ENCODE data around the gene KDM5A.

The KDM5A gene

DNA sequence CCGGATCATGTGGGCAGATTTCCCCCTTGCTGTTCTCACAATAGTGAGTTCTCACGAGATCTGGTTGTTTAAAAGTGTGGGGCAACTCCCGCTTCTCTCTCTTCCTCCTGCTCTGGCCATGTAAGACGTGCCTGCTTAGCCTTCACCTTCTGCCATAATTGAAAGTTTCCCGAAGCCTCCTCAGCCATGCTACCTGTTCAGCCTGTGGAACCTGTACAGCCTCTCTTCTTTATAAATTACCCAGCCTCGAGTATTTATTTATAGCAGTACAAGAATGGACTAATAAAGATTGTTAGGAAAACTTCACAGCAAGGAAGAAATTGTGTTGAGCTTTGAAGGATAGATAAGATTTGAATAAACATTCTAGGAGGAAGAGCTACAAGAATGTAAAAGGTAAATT lies 52.1 kb downstream of the KDM5A start:
- Mint-ChIP-seq H3K4me1 (no peaks in the 10 kb centered on the region), H3K27ac (no peak overlapping the region), H3K4me3 (no peak overlapping the region), H3K27me3 (ENCODE audit: low read depth, poor library complexity) (no peaks in the 10 kb centered on the region), H3K9me3 (peaks cover 9% of the 10 kb centered on the region), H3K36me3 (ENCODE audit: low read depth) (peaks cover 84% of the 10 kb centered on the region)
- no peak for TF ChIP-seq CTCF (IDR thresholded peaks at IDR 0.05)
- no peak for DNase-seq

DNA sequence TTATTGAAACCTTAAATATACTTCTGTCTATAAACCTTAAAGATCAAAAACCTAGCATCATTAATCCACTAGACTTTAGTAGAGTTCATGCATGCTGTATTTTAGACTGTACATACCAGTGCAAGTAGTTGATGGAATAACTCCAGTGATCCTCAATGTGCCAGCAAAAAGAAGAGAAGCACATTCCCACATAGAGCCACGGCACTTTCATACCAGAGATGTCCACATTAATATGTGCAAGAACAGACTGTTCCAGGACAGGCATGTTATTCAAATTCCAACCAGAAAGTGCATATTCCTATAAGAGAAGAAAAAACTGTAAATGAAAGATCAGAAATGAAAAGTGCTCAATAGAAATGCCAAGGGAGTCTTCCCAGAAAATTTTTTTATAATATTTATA lies 55.0 kb downstream of the KDM5A start:
- no peak overlapping the region for H3K27ac Mint-ChIP-seq

GRCh38 chr12:332581-333205 lies 56.4 kb downstream of the KDM5A start:
- Mint-ChIP-seq H3K36me3 (ENCODE audit: low read depth) (peaks cover 72% of the 10 kb centered on the region), H3K27me3 (ENCODE audit: low read depth, poor library complexity) (no peaks in the 10 kb centered on the region), H3K4me1 (no peaks in the 10 kb centered on the region), H3K27ac (no peak overlapping the region), H3K4me3 (no peak overlapping the region), H3K9me3 (no peaks in the 10 kb centered on the region)
- no peak for DNase-seq
- TF ChIP-seq CTCF (IDR thresholded peaks at IDR 0.05) = no peak

More for the DNA sequence above, 55.0 kb downstream of the KDM5A start:
- H3K4me1 Mint-ChIP-seq = no peaks in the 10 kb centered on the region
- no peak overlapping the region for H3K4me3 Mint-ChIP-seq
- H3K9me3 Mint-ChIP-seq = no peaks in the 10 kb centered on the region
- peaks cover 72% of the 10 kb centered on the region for H3K36me3 Mint-ChIP-seq (ENCODE audit: low read depth)
- no peaks in the 10 kb centered on the region for H3K27me3 Mint-ChIP-seq (ENCODE audit: low read depth, poor library complexity)
- no peak for TF ChIP-seq CTCF (IDR thresholded peaks at IDR 0.05)
- no peak for DNase-seq

DNA sequence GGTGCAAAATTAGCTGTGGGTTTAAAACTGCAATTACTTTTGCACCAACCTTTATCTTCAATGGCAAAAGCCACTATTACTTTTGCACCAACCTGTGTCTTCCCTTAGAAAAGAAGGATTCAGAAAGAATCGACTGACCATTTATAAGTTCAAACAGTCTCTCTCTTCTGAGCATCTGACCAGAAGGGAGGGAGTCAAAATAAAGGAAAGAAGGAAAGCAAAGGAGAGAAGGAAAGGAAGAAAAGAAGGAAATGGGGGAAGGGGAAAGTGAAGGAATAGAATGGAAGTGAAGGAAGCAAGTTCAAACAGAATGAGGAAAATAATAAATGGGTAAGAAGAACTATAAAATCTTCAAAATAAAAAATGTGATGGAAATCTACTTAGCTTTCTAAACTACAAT lies 57.8 kb downstream of the KDM5A start:
- TF ChIP-seq CTCF (IDR thresholded peaks at IDR 0.05) = no peak
- H3K36me3 Mint-ChIP-seq (ENCODE audit: low read depth) = peaks cover 74% of the 10 kb centered on the region
- DNase-seq = no peak
- H3K9me3 Mint-ChIP-seq = no peaks in the 10 kb centered on the region
- H3K4me3 Mint-ChIP-seq = no peak overlapping the region
- H3K4me1 Mint-ChIP-seq = no peaks in the 10 kb centered on the region
- peak overlapping the region; percentile 34 for H3K27ac Mint-ChIP-seq
- no peaks in the 10 kb centered on the region for H3K27me3 Mint-ChIP-seq (ENCODE audit: low read depth, poor library complexity)

GRCh38 chr12:325906-326305 lies 63.2 kb downstream of the KDM5A start:
- no peaks in the 10 kb centered on the region for H3K9me3 Mint-ChIP-seq
- no peak for TF ChIP-seq CTCF (IDR thresholded peaks at IDR 0.05)
- peaks cover 70% of the 10 kb centered on the region for H3K36me3 Mint-ChIP-seq (ENCODE audit: low read depth)
- no peaks in the 10 kb centered on the region for H3K27me3 Mint-ChIP-seq (ENCODE audit: low read depth, poor library complexity)
- no peaks in the 10 kb centered on the region for H3K4me1 Mint-ChIP-seq
- no peak overlapping the region for H3K4me3 Mint-ChIP-seq
- DNase-seq = no peak
- H3K27ac Mint-ChIP-seq = no peak overlapping the region

GRCh38 chr12:323507-323906 lies 65.6 kb downstream of the KDM5A start:
- H3K36me3 Mint-ChIP-seq (ENCODE audit: low read depth) = peaks cover 79% of the 10 kb centered on the region
- H3K4me3 Mint-ChIP-seq = no peak overlapping the region
- H3K4me1 Mint-ChIP-seq = no peaks in the 10 kb centered on the region
- H3K9me3 Mint-ChIP-seq = no peaks in the 10 kb centered on the region
- no peak overlapping the region for H3K27ac Mint-ChIP-seq
- no peak for TF ChIP-seq CTCF (IDR thresholded peaks at IDR 0.05)
- no peaks in the 10 kb centered on the region for H3K27me3 Mint-ChIP-seq (ENCODE audit: low read depth, poor library complexity)
- DNase-seq = no peak
